HK-2 (cell line): ENCODE results near the gene C19orf73.

Experiments used
- DNase-seq: peaks from one replicate; pipeline ENCODE4 v3.0.0-alpha.2; 2018; ENCODE audit not compliant: unreplicated experiment

The C19orf73 gene, protein sequence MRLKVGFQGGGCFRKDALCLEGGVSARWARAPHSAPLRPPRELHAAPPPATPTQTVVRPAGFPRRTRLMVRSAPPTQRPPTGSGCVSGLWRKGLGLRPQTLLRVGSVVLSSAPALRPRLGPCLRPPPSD

GRCh38 chr19:49118565-49119410 is at the start of gene C19orf73:
Gene C19orf73 (minus strand): TSS chr19:49119143. CDS start chr19:49119022, 121 bp downstream.
- peak; percentile 98 for DNase-seq

DNA sequence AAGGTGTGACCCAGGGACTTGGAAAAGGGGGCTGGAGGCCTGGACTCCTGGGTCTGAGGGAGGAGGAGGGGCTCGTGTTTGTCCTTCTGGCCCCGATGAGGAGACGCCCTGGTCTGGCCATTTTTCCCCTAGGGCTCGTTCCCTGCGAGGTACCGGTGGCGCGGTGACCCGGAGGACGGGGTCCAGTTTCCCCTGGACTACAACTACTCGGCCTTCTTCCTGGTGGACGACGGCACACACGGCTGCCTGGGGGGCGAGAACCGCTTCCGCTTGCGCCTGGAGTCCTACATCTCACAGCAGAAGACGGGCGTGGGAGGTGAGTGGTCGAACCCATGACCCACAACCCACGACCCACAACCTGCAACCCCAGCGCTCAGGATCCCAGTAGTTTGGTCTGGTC is 49.5 kb upstream of the C19orf73 start:
- DNase-seq, result no peak

DNA sequence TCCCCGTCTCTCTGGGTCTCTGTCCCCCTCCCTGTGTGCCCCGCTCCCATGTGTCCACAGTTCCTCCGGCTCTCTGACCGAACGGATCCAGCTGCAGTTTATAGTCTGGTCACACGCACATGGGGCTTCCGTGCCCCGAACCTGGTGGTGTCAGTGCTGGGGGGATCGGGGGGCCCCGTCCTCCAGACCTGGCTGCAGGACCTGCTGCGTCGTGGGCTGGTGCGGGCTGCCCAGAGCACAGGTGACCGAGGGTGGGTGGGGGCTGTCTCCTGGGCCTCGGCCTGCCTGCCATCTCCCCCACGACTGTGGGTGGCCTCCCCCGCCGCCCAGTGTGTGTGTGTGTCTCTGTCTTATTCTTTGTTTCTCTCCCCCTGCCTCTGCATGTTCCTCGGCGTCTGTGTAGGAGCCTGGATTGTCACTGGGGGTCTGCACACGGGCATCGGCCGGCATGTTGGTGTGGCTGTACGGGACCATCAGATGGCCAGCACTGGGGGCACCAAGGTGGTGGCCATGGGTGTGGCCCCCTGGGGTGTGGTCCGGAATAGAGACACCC is 49.0 kb upstream of the C19orf73 start:
- DNase-seq, result no peak

DNA sequence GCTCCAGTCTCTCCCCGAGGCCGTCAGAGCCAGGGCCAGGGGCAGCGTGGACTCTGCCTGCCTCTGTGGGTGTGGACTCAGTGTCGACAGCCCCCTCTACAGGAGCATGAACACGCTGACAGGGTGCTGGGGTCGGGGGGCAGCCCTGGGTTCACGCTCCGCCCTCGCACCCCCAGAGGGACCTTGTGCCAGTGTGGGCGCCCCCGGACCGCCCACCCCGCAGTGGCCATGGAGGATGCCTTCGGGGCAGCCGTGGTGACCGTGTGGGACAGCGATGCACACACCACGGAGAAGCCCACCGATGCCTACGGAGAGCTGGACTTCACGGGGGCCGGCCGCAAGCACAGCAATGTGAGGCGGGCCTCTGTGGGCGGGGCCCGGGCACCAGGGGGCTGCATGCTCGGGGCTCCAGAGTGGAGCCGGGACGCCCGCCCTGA is 46.9 kb upstream of the C19orf73 start:
- DNase-seq, result no peak

- no peak for DNase-seq
Measured at GRCh38 chr19:49165111-49165750, 46.3 kb upstream of the C19orf73 start.

GRCh38 chr19:49161987-49162386 is 43.0 kb upstream of the C19orf73 start:
- DNase-seq, result no peak

DNA sequence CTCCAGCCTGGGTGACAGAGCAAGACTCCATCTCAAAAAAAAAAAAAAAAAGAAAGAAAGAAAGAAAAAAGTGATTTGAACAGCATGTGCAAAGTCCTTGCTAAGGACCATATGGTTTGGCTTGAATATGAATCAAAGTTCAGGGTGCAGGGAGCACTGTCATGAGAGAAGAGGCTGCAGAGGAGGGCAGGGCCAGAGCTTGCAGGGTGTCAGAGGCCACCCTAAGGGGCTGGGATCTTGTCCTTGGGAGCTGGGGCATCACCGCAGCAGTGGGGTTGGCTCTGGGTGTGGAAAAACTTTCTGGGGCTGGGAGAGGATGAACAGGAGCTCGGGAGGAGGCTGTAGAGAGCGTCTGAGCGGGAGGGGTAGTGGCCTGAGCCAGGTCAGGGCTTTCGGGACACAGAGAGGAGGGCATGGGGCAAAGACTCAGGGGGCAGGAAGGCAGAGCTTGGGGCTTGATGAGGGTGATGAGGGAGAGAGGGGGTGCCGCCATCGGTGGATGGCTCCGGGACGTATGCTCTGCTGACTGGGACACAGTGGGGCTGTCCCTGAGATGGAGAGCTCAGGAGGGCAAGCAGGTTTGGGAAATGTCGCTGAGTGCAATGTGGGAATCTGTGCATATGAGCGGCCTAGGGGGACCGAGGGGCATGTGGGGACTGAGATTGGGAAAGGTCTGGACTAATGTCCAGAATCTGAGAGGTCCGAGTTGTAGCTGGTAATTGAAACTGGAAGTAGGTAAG is 41.7 kb upstream of the C19orf73 start:
- DNase-seq, result no peak

GRCh38 chr19:49157445-49158224 is 38.7 kb upstream of the C19orf73 start, which contains the start of gene TRPM4:
Gene TRPM4 (plus strand): TSS chr19:49157792. CDS start chr19:49157867, 75 bp downstream.
- DNase-seq, result peak; percentile 85

DNA sequence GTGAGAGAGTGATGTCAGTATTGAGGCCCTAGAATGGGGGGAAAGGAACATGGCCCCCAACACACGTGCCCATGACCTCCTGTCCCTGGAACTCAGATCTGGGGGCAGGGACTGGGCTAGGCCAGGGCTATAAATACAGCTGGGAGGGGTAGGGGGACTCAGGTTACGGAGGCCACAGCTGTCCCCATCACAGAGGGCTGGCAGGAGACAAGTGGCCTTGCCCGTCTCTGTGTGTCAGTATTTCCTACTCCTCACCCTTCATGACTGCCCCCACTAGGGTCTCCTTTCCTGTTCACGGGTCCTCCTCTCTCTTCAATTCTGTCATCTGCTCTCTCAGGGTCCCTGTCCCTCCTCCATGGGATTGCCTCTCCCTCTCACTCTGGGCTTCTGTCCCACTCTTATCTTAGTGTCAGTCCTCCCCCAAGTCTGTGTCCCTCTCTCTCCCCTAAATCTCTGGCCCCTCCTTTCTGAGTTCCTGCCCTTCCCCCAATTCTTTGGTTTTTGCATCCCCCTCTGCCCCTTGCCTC is 36.9 kb upstream of the C19orf73 start:
- DNase-seq, result no peak

DNA sequence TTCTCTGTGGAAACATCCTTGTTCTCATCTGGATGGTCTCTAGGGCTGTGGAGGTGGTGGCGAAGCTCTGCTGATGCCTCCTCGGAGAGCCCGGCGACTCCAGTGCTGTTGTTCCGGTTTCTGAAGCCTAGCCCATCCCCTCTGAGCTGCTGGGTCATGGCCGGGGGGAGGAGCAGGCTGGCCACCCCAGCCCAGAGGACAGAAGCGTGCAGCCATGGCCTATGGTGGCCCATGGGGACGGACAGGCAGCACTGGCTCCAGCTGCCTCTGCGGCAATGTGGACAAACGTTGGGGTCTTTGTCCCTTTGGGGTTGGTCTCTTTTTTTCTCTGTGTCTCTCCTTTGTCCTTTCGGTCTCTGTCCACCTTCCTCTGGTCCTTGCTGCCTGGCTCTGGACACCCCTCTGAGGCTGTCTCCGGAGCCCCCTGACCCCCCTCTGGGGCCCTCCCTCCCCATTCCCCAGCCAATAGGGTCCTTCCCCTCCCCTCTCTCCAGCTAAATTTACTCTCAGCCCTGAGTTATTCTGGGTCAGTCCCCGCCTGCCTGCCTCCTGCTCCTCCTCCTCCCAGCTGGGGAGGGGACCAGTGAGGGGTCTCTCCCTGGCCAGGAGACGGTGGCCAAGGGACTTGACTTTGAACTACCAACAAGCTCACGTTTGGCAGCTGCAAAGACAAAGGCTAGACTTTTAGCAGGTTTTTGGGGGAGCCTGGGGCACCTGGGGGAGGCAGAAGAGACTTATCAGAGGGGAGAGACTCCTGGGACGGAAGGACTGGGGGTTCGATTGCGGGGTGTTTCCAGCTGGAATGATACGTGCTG is 36.3 kb upstream of the C19orf73 start, which contains the start of gene HRC:
HRC (minus strand) TSS at position 392 of the 815 bp plus-strand sequence; CDS start at position 233, 159 bp downstream.
- DNase-seq, result no peak

- no peak for DNase-seq
Measured at GRCh38 chr19:49154279-49154678, 35.3 kb upstream of the C19orf73 start.

DNA sequence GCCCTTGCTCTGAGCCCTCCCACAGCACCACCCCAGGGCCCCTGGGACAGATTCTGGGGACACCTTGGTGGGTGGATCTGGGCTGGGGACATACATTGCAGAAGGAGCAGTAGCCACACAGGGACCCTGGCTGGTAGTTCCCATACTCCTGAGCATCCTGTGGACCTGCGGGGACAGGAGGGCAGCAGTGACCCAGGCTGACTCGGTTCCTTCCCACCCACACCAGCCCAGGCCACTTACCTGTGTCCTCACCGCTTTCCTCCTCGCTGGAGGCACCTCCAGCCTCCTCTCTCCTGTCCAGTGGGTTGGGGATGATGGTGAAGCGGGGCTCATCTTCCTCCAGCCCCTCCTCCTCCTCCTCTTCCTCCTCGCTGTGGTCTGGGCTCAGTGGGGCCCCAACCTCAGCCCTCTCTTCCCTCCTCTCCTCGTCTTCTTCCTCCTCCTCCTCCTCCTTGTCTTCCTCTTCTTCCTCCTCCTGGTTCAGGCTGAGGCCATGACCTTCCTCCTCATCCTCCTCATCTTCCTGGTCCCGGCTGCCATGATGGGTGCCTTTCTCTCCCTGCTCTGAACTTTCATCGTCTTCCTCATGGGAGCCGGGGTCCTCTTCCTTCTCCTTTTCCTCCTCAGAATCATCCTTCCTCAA is 34.3 kb upstream of the C19orf73 start:
- no peak for DNase-seq

DNA sequence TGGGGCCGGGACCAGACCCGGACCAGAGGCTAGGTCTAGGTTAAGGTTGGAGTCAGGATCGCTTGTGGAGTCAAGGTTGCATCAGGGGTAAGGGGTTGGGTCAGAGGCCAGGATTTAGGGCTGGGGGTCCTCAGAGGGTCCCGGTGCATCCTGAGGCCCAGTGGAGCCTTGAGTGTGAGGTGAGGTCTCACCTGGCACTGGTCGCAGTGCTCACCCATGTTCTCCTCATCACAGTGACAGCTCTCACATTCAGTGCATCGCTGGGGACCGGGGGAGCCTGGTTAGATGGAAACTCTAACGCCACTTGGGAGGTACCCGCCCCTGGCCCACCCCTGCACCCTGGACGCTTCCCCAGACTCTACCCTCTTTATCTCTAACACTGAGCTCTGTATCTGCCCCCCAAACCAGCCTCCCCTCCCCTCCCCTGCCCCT is 33.2 kb upstream of the C19orf73 start:
- no peak for DNase-seq

DNA sequence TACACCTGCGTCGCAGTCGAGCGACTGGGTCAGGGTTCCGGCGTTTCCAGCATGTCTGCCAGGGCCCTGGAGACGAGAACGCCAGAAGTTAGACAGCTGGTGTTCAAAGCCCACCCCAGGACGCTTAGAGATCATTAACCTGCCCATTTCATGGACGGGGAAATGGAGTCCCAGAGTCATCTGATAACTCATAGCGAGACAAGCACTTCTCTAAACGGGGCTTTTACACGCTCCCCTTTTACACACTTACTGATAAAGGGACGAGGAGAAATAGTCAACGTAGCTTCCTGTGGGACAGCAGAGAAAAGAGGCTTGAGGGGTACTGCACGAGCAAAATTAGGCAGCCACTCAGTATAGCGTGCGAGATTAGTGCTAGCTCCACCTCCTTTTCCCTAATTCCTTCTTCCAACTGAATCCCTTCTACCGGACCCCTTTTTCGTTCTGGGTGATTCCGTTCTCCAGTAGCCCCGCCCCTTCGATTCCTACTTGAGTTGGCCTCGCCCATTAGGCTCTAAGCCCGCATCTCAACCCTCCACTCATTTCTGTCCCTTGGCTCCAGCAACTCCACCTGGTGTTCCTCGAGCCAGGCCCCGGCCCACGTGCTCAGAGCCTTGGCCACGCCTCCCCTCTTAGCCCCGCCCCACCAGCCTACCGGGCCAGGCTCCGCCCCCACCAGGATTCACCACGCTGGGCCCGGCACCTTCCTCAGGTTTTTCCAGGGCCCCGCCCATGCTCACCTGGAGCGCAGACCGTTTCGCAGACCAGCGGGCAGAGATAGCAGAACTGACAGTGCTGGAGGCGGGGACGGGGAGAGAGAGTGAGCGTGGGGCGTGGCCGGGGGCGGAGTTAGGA is 32.5 kb upstream of the C19orf73 start:
- peak; percentile 85 for DNase-seq

DNA sequence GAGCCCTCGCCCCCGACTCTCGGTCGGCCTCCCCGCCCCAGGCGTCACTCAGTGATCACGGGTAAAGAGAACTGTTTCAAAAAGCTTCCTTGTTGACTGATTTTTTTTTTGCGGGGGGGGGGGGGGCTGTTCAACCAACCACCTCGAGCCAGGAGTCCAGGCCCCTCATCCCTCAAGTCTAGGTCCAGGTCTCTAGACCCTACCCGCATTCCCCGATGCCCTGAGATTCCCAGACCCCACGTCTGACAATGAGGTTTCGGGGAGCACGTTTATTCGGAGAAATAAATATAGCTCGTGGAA is 32.0 kb upstream of the C19orf73 start:
- DNase-seq, result no peak

- peak; percentile 87 for DNase-seq
Measured at GRCh38 chr19:49150106-49150943, 31.4 kb upstream of the C19orf73 start.

DNA sequence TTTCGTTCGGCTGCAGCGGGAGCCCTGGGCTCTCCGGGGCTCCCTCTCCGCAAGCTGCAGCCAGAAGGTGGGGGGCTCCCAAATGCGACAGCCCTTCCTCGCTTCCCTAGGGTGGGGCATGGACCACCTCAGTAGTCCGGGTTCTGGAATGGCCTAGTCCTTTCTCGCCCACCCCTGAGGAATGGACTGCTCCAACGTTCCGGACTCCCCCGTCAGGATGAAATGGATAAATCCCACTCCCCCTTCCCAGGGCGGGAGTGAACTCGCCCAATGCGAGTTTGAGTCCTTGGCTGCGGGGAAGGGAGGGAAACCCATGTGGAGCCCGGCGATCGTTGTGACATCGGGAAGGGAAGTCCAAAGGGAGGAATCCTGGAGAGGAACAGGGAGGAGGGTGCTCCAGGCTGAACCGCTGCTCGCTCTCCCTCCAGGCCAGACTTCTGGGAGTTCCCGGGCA is 30.7 kb upstream of the C19orf73 start:
- DNase-seq, result peak; percentile 70
